ENCODE measurements around the gene ADAMTS14.

GRCh38 chr10:70685455-70685911, 13.2 kb downstream of the ADAMTS14 start:
- TF ChIP-seq CTCF (IDR thresholded peaks at IDR 0.05) (no peak), POLR2A (IDR thresholded peaks at IDR 0.05) (no peak)
